HEK293 (cell line): ENCODE results near the gene FRRS1L.
A peak's percentile ranks its signal among the peaks of the same experiment; 100 is the strongest.

Experiments
- CTCF ChIA-PET: fragments of 350-600 bp; formaldehyde crosslinking; extraction: SDS; loops from one replicate; lab custom pipeline; 2021; ENCODE audit warnings: antibody characterized with exemption; lab: Yijun Ruan, JAX
- POLR2A ChIA-PET: fragments of 300-600 bp; formaldehyde crosslinking; extraction: SDS; loops from one replicate; lab custom pipeline; 2020; ENCODE audit warnings: antibody characterized with exemption, inconsistent platforms; lab: Yijun Ruan, JAX
- H3K27ac ChIP-seq: fragments of 200-500 bp; sonication (Bioruptor generic); 2 replicates; pipeline ENCODE4 v1.5.1; 2014; ENCODE audit warnings: low read depth, low read length, control low read depth, inconsistent platforms; ENCODE audit errors: extremely low read depth
- H3K36me3 ChIP-seq, 2 experiments: fragments of 200-500 bp in 1 of 2; sonication (Bioruptor generic) in 1 of 2; 1 replicate in 1 of 2; 2 replicates in 1 of 2; pipeline ENCODE4 v1.5.1; 2014 to 2017; ENCODE audit warnings: inconsistent platforms in 2 of 2, low read length in 2 of 2; ENCODE audit not compliant: control insufficient read depth in 2 of 2, insufficient read depth in 1 of 2
- H3K4me1 ChIP-seq: fragments of 200-500 bp; sonication (Bioruptor generic); 2 replicates; pipeline ENCODE4 v1.5.1; 2014; ENCODE audit warnings: mild to moderate bottlenecking, low read length, inconsistent platforms; ENCODE audit not compliant: control insufficient read depth, insufficient read depth
- H3K4me3 ChIP-seq: 2 replicates; pipeline ENCODE4 v1.5.1; 2011; ENCODE audit warnings: low read depth, mild to moderate bottlenecking, control low read depth, low read length, moderate library complexity
- H3K9me3 ChIP-seq: fragments of 200-500 bp; sonication (Bioruptor generic); 2 replicates; pipeline ENCODE4 v1.5.1; 2014; ENCODE audit warnings: low read depth, low read length, inconsistent platforms; ENCODE audit not compliant: control insufficient read depth, insufficient read depth
- ATF2 ChIP-seq: fragments of 450-650 bp; formaldehyde crosslinking; IDR thresholded peaks from 2 replicates; pipeline ENCODE4 v1.5.1; 2016; ENCODE audit warnings: missing biosample characterization, missing genetic modification characterization, low read depth
- ELK4 ChIP-seq: IDR thresholded peaks from 2 replicates; pipeline ENCODE4 v1.6.1; 2011; ENCODE audit warnings: mild to moderate bottlenecking, low read depth, low read length, borderline replicate concordance
- HOXD13 ChIP-seq: sonication (generic); formaldehyde crosslinking; IDR thresholded peaks from 2 replicates; pipeline ENCODE4 v1.8.0; 2022; ENCODE audit warnings: missing genetic modification reagents, borderline replicate concordance
- KLF8 ChIP-seq: fragments of 450-650 bp; formaldehyde crosslinking; IDR thresholded peaks from 2 replicates; pipeline ENCODE4 v1.5.1; 2016; ENCODE audit warnings: missing biosample characterization, missing genetic modification characterization
- ZNF175 ChIP-seq: fragments of 450-650 bp; formaldehyde crosslinking; IDR thresholded peaks from 2 replicates; pipeline ENCODE4 v1.5.1; 2016; ENCODE audit warnings: missing biosample characterization, missing genetic modification characterization
- ZNF202 ChIP-seq: fragments of 450-650 bp; formaldehyde crosslinking; IDR thresholded peaks from 2 replicates; pipeline ENCODE4 v1.5.1; 2016; ENCODE audit warnings: missing biosample characterization, missing genetic modification characterization, borderline replicate concordance
- ZNF221 ChIP-seq: fragments of 450-650 bp; formaldehyde crosslinking; IDR thresholded peaks from 2 replicates; pipeline ENCODE4 v1.5.1; 2017; ENCODE audit warnings: missing biosample characterization, missing genetic modification characterization, borderline replicate concordance
- ZNF239 ChIP-seq: fragments of 450-650 bp; formaldehyde crosslinking; IDR thresholded peaks from 2 replicates; pipeline ENCODE4 v1.5.1; 2016; ENCODE audit warnings: missing biosample characterization, missing genetic modification characterization
- ZNF26 ChIP-seq: fragments of 450-650 bp; formaldehyde crosslinking; IDR thresholded peaks from 2 replicates; pipeline ENCODE4 v1.5.1; 2016; ENCODE audit warnings: missing biosample characterization, missing genetic modification characterization
- ZNF280D ChIP-seq: fragments of 450-650 bp; formaldehyde crosslinking; IDR thresholded peaks from 2 replicates; pipeline ENCODE4 v1.5.1; 2016; ENCODE audit warnings: missing biosample characterization, missing genetic modification characterization
- ZNF510 ChIP-seq: fragments of 450-650 bp; formaldehyde crosslinking; IDR thresholded peaks from 2 replicates; pipeline ENCODE4 v1.5.1; 2018; ENCODE audit warnings: mild to moderate bottlenecking, missing genetic modification characterization, missing biosample characterization; ENCODE audit not compliant: insufficient replicate concordance
- ZNF544 ChIP-seq: fragments of 450-650 bp; formaldehyde crosslinking; IDR thresholded peaks from 2 replicates; pipeline ENCODE4 v1.5.0; 2017; ENCODE audit warnings: missing biosample characterization, missing genetic modification characterization
- ZNF548 ChIP-seq: fragments of 450-650 bp; formaldehyde crosslinking; IDR thresholded peaks from 2 replicates; pipeline ENCODE4 v1.5.1; 2016; ENCODE audit warnings: missing biosample characterization, missing genetic modification characterization
- ZNF585B ChIP-seq: fragments of 450-650 bp; formaldehyde crosslinking; IDR thresholded peaks from 2 replicates; pipeline ENCODE4 v1.5.1; 2016; ENCODE audit warnings: missing biosample characterization, missing genetic modification characterization
- ZNF692 ChIP-seq: fragments of 450-650 bp; formaldehyde crosslinking; IDR thresholded peaks from 2 replicates; pipeline ENCODE4 v1.5.1; 2016; ENCODE audit warnings: missing biosample characterization, missing genetic modification characterization

FRRS1L gene

GRCh38 chr9:109145051-109145450, 22.0 kb downstream of the FRRS1L start:
- H3K36me3 ChIP-seq, result no peaks in the 10 kb centered on the region
- no peak overlapping the region for H3K27ac ChIP-seq
- ChIA-PET CTCF (interaction anchor here (0.7 kb wide), 1 partner anchor 38 kb away, joined by 4 read pairs; no protein-coding TSS in a partner anchor), POLR2A (interaction anchor here (0.5 kb wide), 1 partner anchor 91 kb away, joined by 3 read pairs; no protein-coding TSS in a partner anchor)
- H3K4me1 ChIP-seq, result no peaks in the 10 kb centered on the region
- TF ChIP-seq ZNF585B (tag by site-specific recombination) (no peak), ZNF692 (no peak), ZNF221 (tag by site-specific recombination) (no peak), ZNF175 (tag by site-specific recombination) (no peak), HOXD13 (CRISPR knock-in tag) (no peak), ZNF202 (tag by site-specific recombination) (no peak), ZNF280D (tag by site-specific recombination) (no peak), ZNF510 (no peak), ZNF544 (no peak)
- H3K4me3 ChIP-seq, result no peak overlapping the region
- H3K9me3 ChIP-seq, result no peaks in the 10 kb centered on the region

- ChIA-PET POLR2A (no interaction called here), CTCF (interaction anchor here (0.7 to 1.3 kb wide), 4 partner anchors 13 to 169 kb away, joined by 3 to 8 read pairs (median 4); no protein-coding TSS in a partner anchor)
- no peaks in the 10 kb centered on the region for H3K36me3 ChIP-seq
- no peak overlapping the region for H3K4me3 ChIP-seq
- H3K9me3 ChIP-seq, result no peaks in the 10 kb centered on the region
- TF ChIP-seq ZNF239 (tag by site-specific recombination), result no peak
- no peak for TF ChIP-seq KLF8 (tag by site-specific recombination)
- no peak for TF ChIP-seq ZNF548 (tag by site-specific recombination)
- TF ChIP-seq ELK4, result no peak
- H3K4me1 ChIP-seq, result no peaks in the 10 kb centered on the region
- H3K27ac ChIP-seq, result no peak overlapping the region
These were observed 23.0 kb downstream of the FRRS1L start for GRCh38 chr9:109143881-109144562.

- H3K9me3 ChIP-seq, result no peaks in the 10 kb centered on the region
- no peak overlapping the region for H3K4me3 ChIP-seq
- ChIA-PET POLR2A (no interaction called here), CTCF (no interaction called here)
- no peaks in the 10 kb centered on the region for H3K4me1 ChIP-seq
- TF ChIP-seq ZNF26 (tag by site-specific recombination), result no peak
- 0 out of 2 replicates have a peak, but pooled peaks have one; percentile 30 for TF ChIP-seq ATF2 (tag by site-specific recombination)
- H3K36me3 ChIP-seq, result no peaks in the 10 kb centered on the region
- no peak overlapping the region for H3K27ac ChIP-seq
These were observed 25.7 kb downstream of the FRRS1L start for GRCh38 chr9:109141375-109141774.
